HepG2 (cell line): ENCODE results near the gene CLRN2. TPM values are rescaled to one million over a fixed set of nuclear protein-coding genes. Genes with fewer than 3 reads are reported as not detected.
A peak's percentile ranks its signal among the peaks of the same experiment; 100 is the strongest.

ENCODE experiments used
- ATAC-seq: fragments of 200-7000 bp; cut with Tn5 transposase; 3 replicates; pipeline ENCODE4 v1.9.1; 2020; ENCODE audit warnings: mild to moderate bottlenecking, moderate library complexity
- BruUV-seq: library from RNA; stranded (reverse); fragments of 400-500 nt; replicated peaks from 2 replicates; lab custom pipeline; 2021; lab: Mats Ljungman, UMichigan
- CTCF ChIA-PET: fragments of 300-600 bp; formaldehyde crosslinking; extraction: SDS; loops from one replicate; lab custom pipeline; 2021; ENCODE audit warnings: low total read pairs, inconsistent platforms, low intra/inter-chr PET ratio; lab: Yijun Ruan, JAX
- POLR2A ChIA-PET: fragments of 350-600 bp; sonication (Branson Sonifier 250); formaldehyde crosslinking; loops from one replicate; lab custom pipeline; 2020; ENCODE audit warnings: antibody characterized with exemption, inconsistent platforms; lab: Yijun Ruan, JAX
- DNase-seq: peaks from one replicate; pipeline ENCODE4 v3.0.0-alpha.2; 2015; ENCODE audit warnings: low spot score
- FAIRE-seq: peaks from 3 replicates; lab custom pipeline; 2011; peaks lifted over from hg19 to GRCh38; lab: Jason Lieb, UNC
- H2AFZ ChIP-seq: one replicate; pipeline ENCODE4 v1.6.1; 2011; ENCODE audit warnings: low read length, inconsistent platforms
- H3K27ac ChIP-seq: fragments of 300-600 bp; 3 replicates; pipeline ENCODE4 v1.8.0; 2011; ENCODE audit warnings: mixed run types, mild to moderate bottlenecking, mixed read lengths, low read length, inconsistent platforms; ENCODE audit not compliant: insufficient read depth; ENCODE audit errors: extremely low read length
- H3K27me3 ChIP-seq, 2 experiments: fragments of 200-600 bp in 1 of 2; 2 replicates in 1 of 2; 3 replicates in 1 of 2; pipeline versions ENCODE4 v1.6.0 to v1.8.0; 2011; ENCODE audit warnings: low read length in 2 of 2, mild to moderate bottlenecking in 2 of 2, moderate library complexity in 2 of 2, inconsistent platforms in 1 of 2; ENCODE audit not compliant: insufficient read depth in 2 of 2, control insufficient read depth in 1 of 2
- H3K36me3 ChIP-seq, 2 experiments: fragments of 200-600 bp in 1 of 2; replicated peaks in 1 of 2; 2 replicates in 1 of 2; 3 replicates in 1 of 2; pipeline versions ENCODE4 v1.5.1 to v1.8.0; 2011; ENCODE audit warnings: low read length in 2 of 2, inconsistent platforms in 1 of 2; ENCODE audit not compliant: insufficient read depth in 2 of 2, control insufficient read depth in 1 of 2
- H3K4me1 ChIP-seq: 2 replicates; pipeline ENCODE4 v1.5.1; 2012; ENCODE audit warnings: low read length, inconsistent platforms; ENCODE audit not compliant: insufficient read depth
- H3K4me2 ChIP-seq: 2 replicates; pipeline ENCODE4 v1.6.0; 2011; ENCODE audit warnings: low read depth, low read length, inconsistent platforms
- H3K4me3 ChIP-seq, 3 experiments: fragments of 200-600 bp in 1 of 3; sonication (generic), shearing (Covaris generic) in 1 of 3; replicated peaks in 1 of 3; 2 replicates each; pipeline ENCODE4 v1.5.1; 2011 to 2016; ENCODE audit warnings: low read length in 3 of 3, inconsistent platforms in 2 of 3, low read depth in 2 of 3, mild to moderate bottlenecking in 2 of 3, control low read depth in 1 of 3, mixed read lengths in 1 of 3; ENCODE audit not compliant: insufficient read depth in 1 of 3
- H3K79me2 ChIP-seq: one replicate; pipeline ENCODE4 v1.6.1; 2011; ENCODE audit warnings: low read length, inconsistent platforms; ENCODE audit not compliant: insufficient read depth
- H3K9ac ChIP-seq: 2 replicates; pipeline ENCODE4 v1.6.0; 2011; ENCODE audit warnings: mild to moderate bottlenecking, low read depth, low read length, inconsistent platforms; ENCODE audit not compliant: insufficient read depth
- H3K9me3 ChIP-seq: 2 replicates; pipeline ENCODE4 v1.5.1; 2012; ENCODE audit warnings: mild to moderate bottlenecking, low read length
- H4K20me1 ChIP-seq: 2 replicates; pipeline ENCODE4 v1.6.0; 2011; ENCODE audit warnings: inconsistent platforms, mild to moderate bottlenecking, low read length, moderate library complexity; ENCODE audit not compliant: insufficient read depth
- BCL6 ChIP-seq: IDR thresholded peaks from 2 replicates; pipeline ENCODE4 v1.6.1; 2016; ENCODE audit warnings: missing genetic modification reagents, missing compliant biosample characterization
- JARID2 ChIP-seq: sonication (generic); formaldehyde crosslinking; IDR thresholded peaks from 2 replicates; pipeline ENCODE4 v1.8.1; 2023; ENCODE audit warnings: missing genetic modification reagents, inconsistent platforms; ENCODE audit not compliant: insufficient replicate concordance
- MAZ ChIP-seq, 2 experiments: sonication (generic) in 1 of 2; formaldehyde crosslinking in 1 of 2; IDR thresholded peaks; 2 replicates each; pipeline versions ENCODE4 v1.5.0 to v1.6.1; 2012 to 2020; ENCODE audit warnings: low read depth in 2 of 2, mild to moderate bottlenecking in 2 of 2, borderline replicate concordance in 1 of 2, improper control_type of control experiment in 1 of 2, low read length in 1 of 2, missing genetic modification reagents in 1 of 2, moderate library complexity in 1 of 2
- MED1 ChIP-seq: sonication (generic); formaldehyde crosslinking; IDR thresholded peaks from 2 replicates; pipeline ENCODE4 v1.4.0; 2020; ENCODE audit warnings: missing genetic modification reagents
- NR2C2 ChIP-seq: sonication (generic); formaldehyde crosslinking; IDR thresholded peaks from 2 replicates; pipeline ENCODE4 v1.4.0; 2020; ENCODE audit warnings: missing genetic modification reagents, mild to moderate bottlenecking, moderate library complexity, borderline replicate concordance
- NR2F2 ChIP-seq: IDR thresholded peaks from 2 replicates; pipeline ENCODE4 v1.6.1; 2012; ENCODE audit warnings: low read depth, inconsistent platforms, borderline replicate concordance
- PAXIP1 ChIP-seq: sonication (generic); formaldehyde crosslinking; conservative IDR thresholded peaks from 2 replicates; pipeline ENCODE4 v1.4.0; 2020; ENCODE audit warnings: mild to moderate bottlenecking, missing genetic modification reagents, moderate library complexity
- POGZ ChIP-seq: sonication (generic); formaldehyde crosslinking; IDR thresholded peaks from 2 replicates; pipeline ENCODE4 v1.4.0; 2020; ENCODE audit warnings: mild to moderate bottlenecking, missing genetic modification reagents
- RXRA ChIP-seq: sonication (generic); formaldehyde crosslinking; IDR thresholded peaks from 2 replicates; pipeline ENCODE4 v1.5.1; 2020; ENCODE audit warnings: missing genetic modification reagents
- ZIK1 ChIP-seq: sonication (generic); formaldehyde crosslinking; IDR thresholded peaks from 2 replicates; pipeline ENCODE4 v1.5.0; 2020; ENCODE audit warnings: mild to moderate bottlenecking, low read depth, missing genetic modification reagents, borderline replicate concordance
- ZNF142 ChIP-seq: sonication (generic); formaldehyde crosslinking; IDR thresholded peaks from 2 replicates; pipeline ENCODE4 v1.4.0; 2020; ENCODE audit warnings: missing genetic modification reagents
- WGBS: methylation state at CpG from one replicate; pipeline ENCODE4 v1.1.6; 2017; ENCODE audit warnings: low lambda C conversion rate; 5-methylcytosine and 5-hydroxymethylcytosine counted together
- in situ Hi-C: cut with HindIII; loops from 2 replicates; pipeline ENCODE4 v1.10.0; 2017; ENCODE audit warnings: low pct_unique_long_range_greater_than_20kb; ENCODE audit not compliant: extremely low pct_ligation_motif_present
- intact Hi-C: fragments of 100-400 bp; cut with micrococcal nuclease; formaldehyde crosslinking; loops from one replicate; pipeline ENCODE4 v1.10.0; 2022; ENCODE audit not compliant: unreplicated experiment
- polyA plus RNA-seq, 8 experiments: library from polyadenylated mRNA; depleted of rRNA in 3 of 8; stranded (reverse) in 7 of 8; unstranded in 1 of 8; fragments of >200 nt; fragmentation: Illumina TruSeq in 4 of 8; extraction: Trizol in 4 of 8; gene quantifications; 2 replicates each; pipeline versions ENCODE4 v1.2.1 to v1.2.3, GENCODE V29; 2011 to 2016; ENCODE audit warnings: low read depth in 4 of 8, missing spikeins in 1 of 8, mixed read lengths in 1 of 8; ENCODE audit not compliant: insufficient read depth in 1 of 8
- total RNA-seq, 5 experiments: library from RNA; depleted of rRNA; stranded (reverse); fragments of >200 nt; fragmentation: Illumina TruSeq; extraction: Trizol; gene quantifications; 2 replicates each; pipeline ENCODE4 v1.2.3, GENCODE V29; 2016; ENCODE audit warnings: low read depth in 1 of 5

The CLRN2 gene
- total and polyA plus RNA-seq, 2 of the 13 experiments (the other 11 are each of a cell fraction or from before 2014, with no cell fraction given), result not detected

GRCh38 chr4:17489123-17489522 is 25.8 kb upstream of the CLRN2 start (continued):
- no peak for TF ChIP-seq MAZ (IDR thresholded peaks at IDR 0.05; ENCODE audit: borderline replicate concordance, low read depth, low read length)
- no peak for TF ChIP-seq MAZ (CRISPR knock-in tag; IDR thresholded peaks at IDR 0.05; ENCODE audit: low read depth)
- TF ChIP-seq, all 625 proteins: peak for 0

GRCh38 chr4:17489721-17490120 is 25.2 kb upstream of the CLRN2 start:
- Histone ChIP-seq H2AFZ (no peak overlapping the region), H3K4me2 (no peak overlapping the region), H3K9ac (no peak overlapping the region), H3K4me3 (no peak overlapping the region), H3K36me3 (peaks cover 37 to 76% of the 10 kb centered on the region in 2 experiments), H4K20me1 (peaks cover 10% of the 10 kb centered on the region; the same call in 1 of the 2 replicates), H3K79me2 (peaks cover 2% of the 10 kb centered on the region), H3K4me1 (peaks cover 32% of the 10 kb centered on the region), H3K9me3 (no peaks in the 10 kb centered on the region), H3K27ac (peak overlapping the region; percentile 73), H3K27me3 (no peaks in the 10 kb centered on the region)
- no TSS peak for BruUV-seq
- POLR2A ChIA-PET, result interaction anchor here (1.7 kb wide), 1 partner anchor 22 kb away, joined by 5 read pairs; the partner anchor contains the start of gene QDPR
- in situ Hi-C loops (no loop called here), intact Hi-C loops (loop anchor here (1.0 kb wide), 1 partner anchor 23 kb away; the partner anchor contains the start of gene QDPR)
- FAIRE-seq, result no peak
- CTCF ChIA-PET, result no interaction called here
- ATAC-seq, result peak; percentile 19
- WGBS, result 61% methylated on average over 7 of the region's 8 CpGs
- no peak for DNase-seq
- TF ChIP-seq JARID2 (CRISPR knock-in tag) (no peak), NR2C2 (0 out of 2 replicates have a peak, but pooled peaks have one; percentile 21), MED1 (CRISPR knock-in tag) (peak; percentile 35; the same call in 1 of the 2 replicates), RXRA (CRISPR knock-in tag) (peak; percentile 90), BCL6 (peak; percentile 64), ZNF142 (CRISPR knock-in tag) (no peak), POGZ (CRISPR knock-in tag) (peak; percentile 27; the same call in 1 of the 2 replicates), ZIK1 (CRISPR knock-in tag) (no peak), NR2F2 (peak; percentile 66), PAXIP1 (peak; percentile 48)
